Liver (tissue), 9 donors: ENCODE results near the gene BRD4. TPM values are rescaled to one million over a fixed set of nuclear protein-coding genes. Genes with fewer than 3 reads are reported as not detected.

ENCODE experiments used
- DNase-seq: peaks from one replicate; pipeline ENCODE4 v3.0.0-alpha.2; 2017; ENCODE audit warnings: low spot score
- H3K27ac ChIP-seq, 2 donors: one replicate each; pipeline ENCODE4 v1.7.0; 2013; ENCODE audit warnings: inconsistent platforms in 2 of 2, low read length in 2 of 2, control low read depth in 1 of 2, low read depth in 1 of 2, mild to moderate bottlenecking in 1 of 2
- H3K27me3 ChIP-seq, 4 donors: one replicate each; pipeline versions ENCODE4 v1.6.1 to v1.7.0; 2013; ENCODE audit warnings: low read length in 3 of 4, inconsistent platforms in 1 of 4, mild to moderate bottlenecking in 1 of 4, moderate library complexity in 1 of 4; ENCODE audit not compliant: control insufficient read depth in 4 of 4, insufficient read depth in 4 of 4
- H3K36me3 ChIP-seq, 4 donors: one replicate each; pipeline versions ENCODE4 v1.6.1 to v1.7.0; 2013; ENCODE audit warnings: low read length in 3 of 4, mild to moderate bottlenecking in 3 of 4, low read depth in 1 of 4, moderate library complexity in 1 of 4; ENCODE audit not compliant: control insufficient read depth in 4 of 4, insufficient read depth in 3 of 4
- H3K4me1 ChIP-seq, 4 donors: one replicate each; pipeline versions ENCODE4 v1.6.1 to v1.7.0; 2013; ENCODE audit warnings: low read length in 3 of 4, mild to moderate bottlenecking in 3 of 4, moderate library complexity in 1 of 4; ENCODE audit not compliant: control insufficient read depth in 4 of 4, insufficient read depth in 4 of 4
- H3K4me3 ChIP-seq, 3 donors: one replicate each; pipeline versions ENCODE4 v1.6.1 to v1.7.0; 2013; ENCODE audit warnings: low read length in 3 of 3, control low read depth in 1 of 3, low read depth in 1 of 3, mild to moderate bottlenecking in 1 of 3
- H3K9ac ChIP-seq, 2 donors: one replicate each; pipeline ENCODE4 v1.7.0; 2013; ENCODE audit warnings: low read length in 2 of 2, mild to moderate bottlenecking in 2 of 2, moderate library complexity in 2 of 2, control low read depth in 1 of 2, low read depth in 1 of 2
- H3K9me3 ChIP-seq, 4 donors: one replicate each; pipeline versions ENCODE4 v1.6.1 to v1.7.0; 2013; ENCODE audit warnings: low read length in 3 of 4; ENCODE audit not compliant: control insufficient read depth in 4 of 4
- EGR1 ChIP-seq, 2 donors: IDR thresholded peaks; 2 replicates each; pipeline ENCODE4 v1.6.1; 2016 to 2018; ENCODE audit warnings: antibody characterized with exemption in 2 of 2, low read depth in 2 of 2
- FOXA2 ChIP-seq: IDR thresholded peaks from 2 replicates; pipeline ENCODE4 v1.6.1; 2016; ENCODE audit warnings: antibody characterized with exemption
- GABPA ChIP-seq, 2 donors: IDR thresholded peaks in 1 of 2; conservative IDR thresholded peaks in 1 of 2; 2 replicates each; pipeline ENCODE4 v1.6.1; 2016; ENCODE audit warnings: antibody characterized with exemption in 2 of 2, mild to moderate bottlenecking in 1 of 2, moderate library complexity in 1 of 2
- HNF4A ChIP-seq, 2 donors: conservative IDR thresholded peaks; 2 replicates each; pipeline ENCODE4 v1.6.1; 2016; ENCODE audit warnings: antibody characterized with exemption in 2 of 2, mild to moderate bottlenecking in 2 of 2
- HNF4G ChIP-seq: IDR thresholded peaks from 2 replicates; pipeline ENCODE4 v1.6.1; 2016; ENCODE audit warnings: antibody characterized with exemption
- JUND ChIP-seq, 2 donors: IDR thresholded peaks; 2 replicates each; pipeline ENCODE4 v1.6.1; 2016; ENCODE audit warnings: antibody characterized with exemption in 2 of 2
- NR2F2 ChIP-seq: IDR thresholded peaks from 2 replicates; pipeline ENCODE4 v1.6.1; 2016; ENCODE audit warnings: antibody characterized with exemption
- RAD21 ChIP-seq, 2 donors: IDR thresholded peaks; 2 replicates each; pipeline ENCODE4 v1.6.1; 2016; ENCODE audit warnings: antibody characterized with exemption in 2 of 2, mild to moderate bottlenecking in 2 of 2
- RXRA ChIP-seq, 2 donors: IDR thresholded peaks; 2 replicates each; pipeline ENCODE4 v1.6.1; 2017 to 2018; ENCODE audit warnings: antibody characterized with exemption in 2 of 2, mild to moderate bottlenecking in 1 of 2
- SP1 ChIP-seq: IDR thresholded peaks from 2 replicates; pipeline ENCODE4 v1.6.1; 2018; ENCODE audit warnings: antibody characterized with exemption, mild to moderate bottlenecking
- TAF1 ChIP-seq: conservative IDR thresholded peaks from 2 replicates; pipeline ENCODE4 v1.6.1; 2016; ENCODE audit warnings: antibody characterized with exemption, mild to moderate bottlenecking
- YY1 ChIP-seq: IDR thresholded peaks from 2 replicates; pipeline ENCODE4 v1.6.1; 2016; ENCODE audit warnings: antibody characterized with exemption, mild to moderate bottlenecking
- WGBS: extraction: QIAGEN DNeasy Blood & Tissue Kit; methylation state at CpG from one replicate; pipeline ENCODE4 v1.1.7; 2013; 5-methylcytosine and 5-hydroxymethylcytosine counted together
- polyA plus RNA-seq, 2 donors: library from polyadenylated mRNA; stranded (reverse) in 1 of 2; unstranded in 1 of 2; fragments of 200-250 nt in 1 of 2; fragments of >200 nt in 1 of 2; fragmentation: Nextera tagmentation in 1 of 2; extraction: Ambion mirVana in 1 of 2; gene quantifications; one replicate each; pipeline versions ENCODE4 v1.2.1 to v1.2.3, GENCODE V29; 2013 to 2015
- total RNA-seq, 2 donors: library from RNA; depleted of rRNA; stranded (reverse); fragments of >200 nt; gene quantifications; one replicate each; pipeline ENCODE4 v1.2.3, GENCODE V29; 2014
- TF ChIP-seq, protein P1 (sequence below): IDR thresholded peaks from 2 replicates; pipeline ENCODE4 v1.6.1; 2016; ENCODE audit warnings: antibody characterized with exemption
- TF ChIP-seq, protein P2 (sequence below): IDR thresholded peaks from 2 replicates; pipeline ENCODE4 v1.6.1; 2016; ENCODE audit warnings: antibody characterized with exemption
- TF ChIP-seq, protein P3 (sequence below): fragments of 150-350 bp; IDR thresholded peaks from 2 replicates; pipeline ENCODE4 v1.5.1; 2017; ENCODE audit warnings: improper control_type of control experiment, low read depth, low read length; ENCODE audit not compliant: missing input control
- TF ChIP-seq, protein P4 (sequence below): IDR thresholded peaks from 2 replicates; pipeline ENCODE4 v1.6.1; 2016; ENCODE audit warnings: antibody characterized with exemption, mild to moderate bottlenecking
- TF ChIP-seq, protein P5 (sequence below): IDR thresholded peaks from 2 replicates; pipeline ENCODE4 v1.6.1; 2016; ENCODE audit warnings: antibody characterized with exemption
- donor health status: healthy.
- donor health status: healthy.
- donor health status: healthy.
- donor health status: healthy.
- donor health status: healthy.

Gene BRD4
- total and polyA plus RNA-seq, 4 donors = 13.6 to 25.8 (median 20.5) TPM

DNA sequence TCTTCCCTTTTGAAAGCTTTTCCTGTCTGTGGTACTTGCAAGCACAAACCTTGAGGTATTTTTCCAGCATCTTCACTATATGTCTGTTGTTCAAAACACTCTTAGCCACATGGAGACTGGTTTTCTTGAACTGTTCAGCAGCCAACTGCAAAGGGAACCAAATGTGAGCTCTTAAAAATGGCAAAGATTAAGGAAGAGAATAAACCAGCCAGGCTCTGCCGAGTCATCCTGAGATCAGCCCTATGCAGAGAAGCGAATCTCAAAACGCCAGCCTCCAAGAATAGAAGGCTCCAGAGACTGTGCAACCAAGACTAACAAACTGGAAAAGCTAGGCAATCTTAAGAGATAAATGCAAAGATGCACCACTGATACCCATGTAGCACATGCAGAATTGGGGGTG is 26.6 kb upstream of the BRD4 start:
- Histone ChIP-seq H3K27me3 (no peaks in the 10 kb centered on the region), H3K9me3 (no peaks in the 10 kb centered on the region), H3K4me1 (peaks cover 6 to 37% (median 35%) of the 10 kb centered on the region in 4 donors), H3K4me3 (no peak overlapping the region), H3K9ac (no peak overlapping the region), H3K36me3 (peaks cover 13 to 46% (median 30%) of the 10 kb centered on the region in 4 donors), H3K27ac (peak overlapping the region in 1 of 2 donors; percentile 48)
- no peak for DNase-seq
- WGBS = 93% methylated on average over 3 of the region's 3 CpGs
- TF ChIP-seq, protein P1, sequence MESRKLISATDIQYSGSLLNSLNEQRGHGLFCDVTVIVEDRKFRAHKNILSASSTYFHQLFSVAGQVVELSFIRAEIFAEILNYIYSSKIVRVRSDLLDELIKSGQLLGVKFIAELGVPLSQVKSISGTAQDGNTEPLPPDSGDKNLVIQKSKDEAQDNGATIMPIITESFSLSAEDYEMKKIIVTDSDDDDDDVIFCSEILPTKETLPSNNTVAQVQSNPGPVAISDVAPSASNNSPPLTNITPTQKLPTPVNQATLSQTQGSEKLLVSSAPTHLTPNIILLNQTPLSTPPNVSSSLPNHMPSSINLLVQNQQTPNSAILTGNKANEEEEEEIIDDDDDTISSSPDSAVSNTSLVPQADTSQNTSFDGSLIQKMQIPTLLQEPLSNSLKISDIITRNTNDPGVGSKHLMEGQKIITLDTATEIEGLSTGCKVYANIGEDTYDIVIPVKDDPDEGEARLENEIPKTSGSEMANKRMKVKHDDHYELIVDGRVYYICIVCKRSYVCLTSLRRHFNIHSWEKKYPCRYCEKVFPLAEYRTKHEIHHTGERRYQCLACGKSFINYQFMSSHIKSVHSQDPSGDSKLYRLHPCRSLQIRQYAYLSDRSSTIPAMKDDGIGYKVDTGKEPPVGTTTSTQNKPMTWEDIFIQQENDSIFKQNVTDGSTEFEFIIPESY = no peak
- no peak for TF ChIP-seq FOXA2
- no peak for TF ChIP-seq YY1
- TF ChIP-seq, protein P2, sequence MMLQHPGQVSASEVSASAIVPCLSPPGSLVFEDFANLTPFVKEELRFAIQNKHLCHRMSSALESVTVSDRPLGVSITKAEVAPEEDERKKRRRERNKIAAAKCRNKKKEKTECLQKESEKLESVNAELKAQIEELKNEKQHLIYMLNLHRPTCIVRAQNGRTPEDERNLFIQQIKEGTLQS = no peak
- TF ChIP-seq RXRA (IDR thresholded peaks at IDR 0.05) = no peak
- TF ChIP-seq, protein P3, sequence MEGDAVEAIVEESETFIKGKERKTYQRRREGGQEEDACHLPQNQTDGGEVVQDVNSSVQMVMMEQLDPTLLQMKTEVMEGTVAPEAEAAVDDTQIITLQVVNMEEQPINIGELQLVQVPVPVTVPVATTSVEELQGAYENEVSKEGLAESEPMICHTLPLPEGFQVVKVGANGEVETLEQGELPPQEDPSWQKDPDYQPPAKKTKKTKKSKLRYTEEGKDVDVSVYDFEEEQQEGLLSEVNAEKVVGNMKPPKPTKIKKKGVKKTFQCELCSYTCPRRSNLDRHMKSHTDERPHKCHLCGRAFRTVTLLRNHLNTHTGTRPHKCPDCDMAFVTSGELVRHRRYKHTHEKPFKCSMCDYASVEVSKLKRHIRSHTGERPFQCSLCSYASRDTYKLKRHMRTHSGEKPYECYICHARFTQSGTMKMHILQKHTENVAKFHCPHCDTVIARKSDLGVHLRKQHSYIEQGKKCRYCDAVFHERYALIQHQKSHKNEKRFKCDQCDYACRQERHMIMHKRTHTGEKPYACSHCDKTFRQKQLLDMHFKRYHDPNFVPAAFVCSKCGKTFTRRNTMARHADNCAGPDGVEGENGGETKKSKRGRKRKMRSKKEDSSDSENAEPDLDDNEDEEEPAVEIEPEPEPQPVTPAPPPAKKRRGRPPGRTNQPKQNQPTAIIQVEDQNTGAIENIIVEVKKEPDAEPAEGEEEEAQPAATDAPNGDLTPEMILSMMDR = no peak
- no peak for TF ChIP-seq EGR1 (IDR thresholded peaks at IDR 0.05; ENCODE audit: low read depth in 2 of 2)
- TF ChIP-seq, protein P4, sequence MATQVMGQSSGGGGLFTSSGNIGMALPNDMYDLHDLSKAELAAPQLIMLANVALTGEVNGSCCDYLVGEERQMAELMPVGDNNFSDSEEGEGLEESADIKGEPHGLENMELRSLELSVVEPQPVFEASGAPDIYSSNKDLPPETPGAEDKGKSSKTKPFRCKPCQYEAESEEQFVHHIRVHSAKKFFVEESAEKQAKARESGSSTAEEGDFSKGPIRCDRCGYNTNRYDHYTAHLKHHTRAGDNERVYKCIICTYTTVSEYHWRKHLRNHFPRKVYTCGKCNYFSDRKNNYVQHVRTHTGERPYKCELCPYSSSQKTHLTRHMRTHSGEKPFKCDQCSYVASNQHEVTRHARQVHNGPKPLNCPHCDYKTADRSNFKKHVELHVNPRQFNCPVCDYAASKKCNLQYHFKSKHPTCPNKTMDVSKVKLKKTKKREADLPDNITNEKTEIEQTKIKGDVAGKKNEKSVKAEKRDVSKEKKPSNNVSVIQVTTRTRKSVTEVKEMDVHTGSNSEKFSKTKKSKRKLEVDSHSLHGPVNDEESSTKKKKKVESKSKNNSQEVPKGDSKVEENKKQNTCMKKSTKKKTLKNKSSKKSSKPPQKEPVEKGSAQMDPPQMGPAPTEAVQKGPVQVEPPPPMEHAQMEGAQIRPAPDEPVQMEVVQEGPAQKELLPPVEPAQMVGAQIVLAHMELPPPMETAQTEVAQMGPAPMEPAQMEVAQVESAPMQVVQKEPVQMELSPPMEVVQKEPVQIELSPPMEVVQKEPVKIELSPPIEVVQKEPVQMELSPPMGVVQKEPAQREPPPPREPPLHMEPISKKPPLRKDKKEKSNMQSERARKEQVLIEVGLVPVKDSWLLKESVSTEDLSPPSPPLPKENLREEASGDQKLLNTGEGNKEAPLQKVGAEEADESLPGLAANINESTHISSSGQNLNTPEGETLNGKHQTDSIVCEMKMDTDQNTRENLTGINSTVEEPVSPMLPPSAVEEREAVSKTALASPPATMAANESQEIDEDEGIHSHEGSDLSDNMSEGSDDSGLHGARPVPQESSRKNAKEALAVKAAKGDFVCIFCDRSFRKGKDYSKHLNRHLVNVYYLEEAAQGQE = no peak
- no peak for TF ChIP-seq RAD21 (IDR thresholded peaks at IDR 0.05)
- TF ChIP-seq HNF4A (conservative IDR thresholded peaks at IDR 0.05) = no peak
- TF ChIP-seq TAF1 = no peak
- TF ChIP-seq JUND (IDR thresholded peaks at IDR 0.05) = no peak

DNA sequence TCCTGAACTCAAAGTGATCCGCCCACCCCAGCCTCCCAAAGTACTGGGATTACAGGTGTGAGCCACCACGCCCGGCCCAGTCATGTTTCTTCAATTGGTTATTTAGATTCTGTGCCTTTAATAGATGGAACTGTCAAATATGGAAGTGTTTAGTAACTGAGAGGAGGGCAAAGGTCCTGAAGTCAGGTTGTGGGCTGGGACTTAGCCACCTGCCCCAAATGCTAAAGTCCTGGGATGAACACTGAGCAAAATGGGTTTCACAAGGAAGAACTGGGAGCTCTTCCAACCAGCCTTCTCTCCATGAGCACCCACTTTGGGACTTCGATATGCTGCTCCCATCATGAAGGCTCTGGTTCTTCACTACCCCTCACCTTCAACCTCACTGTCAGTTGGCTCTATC is 25.6 kb upstream of the BRD4 start:
- Histone ChIP-seq H3K9me3 (no peaks in the 10 kb centered on the region), H3K36me3 (peaks cover 15 to 46% (median 31%) of the 10 kb centered on the region in 4 donors), H3K27me3 (no peaks in the 10 kb centered on the region), H3K9ac (no peak overlapping the region), H3K27ac (peak overlapping the region in 1 of 2 donors; percentile 48), H3K4me3 (no peak overlapping the region), H3K4me1 (peaks cover 6 to 40% (median 35%) of the 10 kb centered on the region in 4 donors)
- WGBS = 60% methylated on average over 4 of the region's 4 CpGs
- DNase-seq = no peak
- peak; percentile 98 to 99 for TF ChIP-seq HNF4A (conservative IDR thresholded peaks at IDR 0.05)
- TF ChIP-seq, protein P4 = peak; percentile 54
- TF ChIP-seq, protein P1 = peak; percentile 86
- TF ChIP-seq, protein P2 = peak; percentile 30
- peak in 1 of 2 donors; percentile 63 for TF ChIP-seq GABPA (IDR thresholded peaks at IDR 0.05 in 1 of 2, conservative IDR thresholded peaks at IDR 0.05 in 1 of 2)
- TF ChIP-seq, protein P5, sequence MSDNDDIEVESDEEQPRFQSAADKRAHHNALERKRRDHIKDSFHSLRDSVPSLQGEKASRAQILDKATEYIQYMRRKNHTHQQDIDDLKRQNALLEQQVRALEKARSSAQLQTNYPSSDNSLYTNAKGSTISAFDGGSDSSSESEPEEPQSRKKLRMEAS = peak; percentile 97
- peak; percentile 93 for TF ChIP-seq SP1
- TF ChIP-seq NR2F2 = peak; percentile 74
- TF ChIP-seq FOXA2 = peak; percentile 33
- peak; percentile 95 for TF ChIP-seq HNF4G
- TF ChIP-seq TAF1 = no peak
- TF ChIP-seq YY1 = peak; percentile 89
